H9 (cell line): Measurements from ENCODE around the gene RUVBL1. TPM values are rescaled to one million over a fixed set of nuclear protein-coding genes. Genes with fewer than 3 reads are reported as not detected.

Experiments
- DNase-seq: peaks from one replicate; pipeline ENCODE4 v3.0.0-alpha.2; 2017
- H2AFZ ChIP-seq: one replicate; pipeline ENCODE4 v1.6.1; 2013; ENCODE audit warnings: mild to moderate bottlenecking, low read length, control low read depth, moderate library complexity
- H2AK5ac ChIP-seq: 2 replicates; pipeline ENCODE4 v1.6.1; 2013; ENCODE audit warnings: low read length, control low read depth, mixed read lengths; ENCODE audit not compliant: insufficient read length
- H2BK120ac ChIP-seq: one replicate; pipeline ENCODE4 v1.6.1; 2013; ENCODE audit warnings: low read depth, mild to moderate bottlenecking, low read length, control low read depth, inconsistent platforms; ENCODE audit not compliant: poor library complexity, severe bottlenecking
- H2BK12ac ChIP-seq: 2 replicates; pipeline ENCODE4 v1.6.1; 2013; ENCODE audit warnings: low read length, control low read depth, mixed read lengths, low read depth; ENCODE audit not compliant: insufficient read length
- H2BK15ac ChIP-seq: 2 replicates; pipeline ENCODE4 v1.6.1; 2013; ENCODE audit warnings: low read depth, low read length, control low read depth
- H2BK20ac ChIP-seq: one replicate; pipeline ENCODE4 v1.6.1; 2013; ENCODE audit warnings: low read depth, mild to moderate bottlenecking, low read length, control low read depth, inconsistent platforms; ENCODE audit not compliant: poor library complexity, severe bottlenecking
- H2BK5ac ChIP-seq: 2 replicates; pipeline ENCODE4 v1.6.1; 2013; ENCODE audit warnings: low read length, control low read depth, mixed read lengths; ENCODE audit not compliant: insufficient read length
- H3K14ac ChIP-seq: 2 replicates; pipeline ENCODE4 v1.6.1; 2013; ENCODE audit warnings: low read length, control low read depth; ENCODE audit not compliant: insufficient read depth
- H3K18ac ChIP-seq: 2 replicates; pipeline ENCODE4 v1.6.1; 2013; ENCODE audit warnings: low read depth, mild to moderate bottlenecking, mixed read lengths, low read length, control low read depth; ENCODE audit not compliant: insufficient read length
- H3K23ac ChIP-seq: 2 replicates; pipeline ENCODE4 v1.6.1; 2013; ENCODE audit warnings: low read length, control low read depth, mixed read lengths, low read depth; ENCODE audit not compliant: insufficient read length
- H3K23me2 ChIP-seq: 2 replicates; pipeline ENCODE4 v1.6.1; 2013; ENCODE audit warnings: low read depth, mild to moderate bottlenecking, mixed read lengths, low read length, control low read depth; ENCODE audit not compliant: insufficient read length, poor library complexity, severe bottlenecking
- H3K27ac ChIP-seq: 2 replicates; pipeline ENCODE4 v1.5.1; 2013; ENCODE audit warnings: low read length, control low read depth, mixed read lengths, low read depth; ENCODE audit not compliant: insufficient read length
- H3K27me3 ChIP-seq: 2 replicates; pipeline ENCODE4 v1.6.1; 2013; ENCODE audit warnings: low read length, control low read depth, inconsistent platforms; ENCODE audit not compliant: insufficient read depth
- H3K4ac ChIP-seq: 2 replicates; pipeline ENCODE4 v1.6.1; 2013; ENCODE audit warnings: low read depth, mild to moderate bottlenecking, control low read depth, inconsistent platforms, low read length, moderate library complexity
- H3K4me1 ChIP-seq: 2 replicates; pipeline ENCODE4 v1.6.1; 2013; ENCODE audit warnings: low read length, control low read depth, inconsistent platforms; ENCODE audit not compliant: insufficient read depth
- H3K4me2 ChIP-seq: 2 replicates; pipeline ENCODE4 v1.6.1; 2013; ENCODE audit warnings: low read length, control low read depth, mixed read lengths; ENCODE audit not compliant: insufficient read length, insufficient read depth
- H3K56ac ChIP-seq: 2 replicates; pipeline ENCODE4 v1.6.1; 2013; ENCODE audit warnings: low read depth, mild to moderate bottlenecking, mixed read lengths, low read length, control low read depth; ENCODE audit not compliant: insufficient read length
- H3K79me1 ChIP-seq: 2 replicates; pipeline ENCODE4 v1.6.1; 2013; ENCODE audit warnings: low read depth, mild to moderate bottlenecking, moderate library complexity, low read length, control low read depth, inconsistent platforms; ENCODE audit not compliant: insufficient read depth, poor library complexity, severe bottlenecking
- H3K79me2 ChIP-seq: 2 replicates; pipeline ENCODE4 v1.6.1; 2013; ENCODE audit warnings: low read length, control low read depth, inconsistent platforms; ENCODE audit not compliant: insufficient read depth
- H3K9ac ChIP-seq: 2 replicates; pipeline ENCODE4 v1.6.1; 2013; ENCODE audit warnings: low read length, control low read depth, mixed read lengths; ENCODE audit not compliant: insufficient read length; ENCODE audit errors: extremely low read depth
- H3K9me3 ChIP-seq: one replicate; pipeline ENCODE4 v1.6.1; 2013; ENCODE audit warnings: low read depth, low read length, inconsistent platforms; ENCODE audit not compliant: control insufficient read depth
- H3T11ph ChIP-seq: one replicate; pipeline ENCODE4 v1.6.1; 2013; ENCODE audit warnings: mild to moderate bottlenecking, low read length, control low read depth, inconsistent platforms
- H4K20me1 ChIP-seq: one replicate; pipeline ENCODE4 v1.6.1; 2013; ENCODE audit not compliant: control insufficient read depth, insufficient read length, insufficient read depth
- H4K5ac ChIP-seq: 2 replicates; pipeline ENCODE4 v1.6.1; 2013; ENCODE audit warnings: low read depth, mild to moderate bottlenecking, mixed read lengths, low read length, control low read depth; ENCODE audit not compliant: insufficient read length
- H4K8ac ChIP-seq: replicated peaks from 2 replicates; pipeline ENCODE4 v1.6.1; 2013; ENCODE audit warnings: low read length, control low read depth, mixed read lengths, low read depth; ENCODE audit not compliant: insufficient read length
- H4K91ac ChIP-seq: 2 replicates; pipeline ENCODE4 v1.6.1; 2013; ENCODE audit warnings: low read depth, mild to moderate bottlenecking, moderate library complexity, mixed read lengths, low read length, control low read depth; ENCODE audit not compliant: insufficient read length
- H3K27ac Mint-ChIP-seq, 3 experiments: 2 replicates in 2 of 3; 3 replicates in 1 of 3; pipeline ENCODE4 v1.8.0; 2020 to 2021; ENCODE audit warnings: mixed read lengths in 3 of 3, mild to moderate bottlenecking in 1 of 3, moderate library complexity in 1 of 3
- H3K27me3 Mint-ChIP-seq: 2 replicates; pipeline ENCODE4 v1.8.0; 2021; ENCODE audit warnings: low read depth, mild to moderate bottlenecking, moderate library complexity, mixed read lengths
- H3K36me3 Mint-ChIP-seq, 3 experiments: 2 replicates in 2 of 3; 3 replicates in 1 of 3; pipeline ENCODE4 v1.8.0; 2020 to 2021; ENCODE audit warnings: low read depth in 3 of 3, mixed read lengths in 3 of 3; ENCODE audit not compliant: insufficient read depth in 1 of 3
- H3K4me1 Mint-ChIP-seq, 2 experiments: 2 replicates each; pipeline ENCODE4 v1.8.0; 2020; ENCODE audit warnings: mixed read lengths in 2 of 2
- H3K4me3 Mint-ChIP-seq, 2 experiments: 2 replicates in 1 of 2; 3 replicates in 1 of 2; pipeline ENCODE4 v1.8.0; 2020 to 2021; ENCODE audit warnings: mild to moderate bottlenecking in 2 of 2, mixed read lengths in 2 of 2, moderate library complexity in 1 of 2
- H3K9me3 Mint-ChIP-seq, 2 experiments: 2 replicates in 1 of 2; 3 replicates in 1 of 2; pipeline ENCODE4 v1.8.0; 2020; ENCODE audit warnings: mild to moderate bottlenecking in 2 of 2, mixed read lengths in 2 of 2, moderate library complexity in 1 of 2
- CTCF ChIP-seq: fragments of 200-600 bp; sonication (generic); conservative IDR thresholded peaks from 3 replicates; pipeline ENCODE4 v1.8.0; 2021; ENCODE audit warnings: antibody characterized with exemption, mild to moderate bottlenecking
- WGBS: extraction: QIAGEN DNeasy Blood & Tissue Kit; methylation state at CpG from one replicate; pipeline ENCODE4 v1.1.7; 2013; ENCODE audit warnings: missing lambda C conversion rate, low lambda C conversion rate, mixed read lengths; ENCODE audit not compliant: insufficient read length; ENCODE audit errors: extremely low coverage; 5-methylcytosine and 5-hydroxymethylcytosine counted together
- total RNA-seq: library from RNA; stranded (reverse); gene quantifications from 2 replicates; pipeline ENCODE4 v1.2.1, GENCODE V29; 2021

The RUVBL1 gene
- total RNA-seq, 1 experiment from 2014 or later, result 99.6 TPM

GRCh38 chr3:128149650-128150049, 26.0 kb upstream of the RUVBL1 start:
- Histone ChIP-seq H3K79me2 (no peaks in the 10 kb centered on the region), H3K56ac (no peak overlapping the region), H3K9me3 (no peaks in the 10 kb centered on the region), H3K4me1 (no peaks in the 10 kb centered on the region), H2BK12ac (no peak overlapping the region), H2BK20ac (no peak overlapping the region), H3K18ac (no peak overlapping the region), H2BK5ac (no peak overlapping the region), H3K4ac (no peak overlapping the region), H3K9ac (no peak overlapping the region), H4K8ac (no peak overlapping the region), H2AK5ac (no peak overlapping the region), H3K4me2 (no peak overlapping the region), H3K79me1 (no peaks in the 10 kb centered on the region), H4K91ac (no peak overlapping the region), H3K23me2 (no peaks in the 10 kb centered on the region), H4K5ac (no peak overlapping the region), H2BK15ac (no peak overlapping the region), H3K27ac (no peak overlapping the region), H2AFZ (no peak overlapping the region), H2BK120ac (no peak overlapping the region), H3K23ac (no peak overlapping the region), H3T11ph (no peak overlapping the region), H4K20me1 (peaks cover 4% of the 10 kb centered on the region), H3K27me3 (no peaks in the 10 kb centered on the region), H3K14ac (no peak overlapping the region)
- peaks cover 40% of the 10 kb centered on the region for H3K27me3 Mint-ChIP-seq
- peaks cover 3 to 4% of the 10 kb centered on the region in 2 experiments; a peak in 3 of 5 replicates for H3K9me3 Mint-ChIP-seq
- DNase-seq, result no peak
- H3K4me3 Mint-ChIP-seq, result no peak overlapping the region
- WGBS, result no CpG with 5 or more reads among the region's 5 CpGs
- no peak for TF ChIP-seq CTCF
- H3K36me3 Mint-ChIP-seq, result peaks cover 0 to 2% (median 0%) of the 10 kb centered on the region in 3 experiments; a peak in 2 of 7 replicates
- H3K27ac Mint-ChIP-seq, result no peak overlapping the region
- H3K4me1 Mint-ChIP-seq, result peaks cover 2 to 7% of the 10 kb centered on the region in 2 experiments
